Keratinocyte (primary cell): ENCODE results near the gene TRDN.

Experiments used
- CTCF ChIP-seq, 3 experiments: IDR thresholded peaks in 1 of 3; conservative IDR thresholded peaks in 1 of 3; optimal IDR thresholded peaks in 1 of 3; 2 replicates in 2 of 3; 3 replicates in 1 of 3; pipeline versions ENCODE3 to v1.5.1; 2011; ENCODE audit warnings: low read length in 3 of 3, mild to moderate bottlenecking in 3 of 3, moderate library complexity in 2 of 3, control low read depth in 1 of 3, inconsistent platforms in 1 of 3; ENCODE audit not compliant: insufficient read depth in 2 of 3; ENCODE audit errors: extremely low read depth in 1 of 3
- EZH2 ChIP-seq: IDR thresholded peaks from one replicate; pipeline ENCODE4 v1.6.1; 2012; ENCODE audit warnings: inconsistent platforms, mild to moderate bottlenecking, low read length, moderate library complexity

GRCh38 chr6:123489589-123489988, 147.2 kb downstream of the TRDN start:
- no peak for TF ChIP-seq CTCF (optimal IDR thresholded peaks at IDR 0.05 in 1 of 3, IDR thresholded peaks at IDR 0.05 in 1 of 3, conservative IDR thresholded peaks at IDR 0.05 in 1 of 3; ENCODE audit: extremely low read depth in 1 of 3, insufficient read depth in 2 of 3, low read length in 3 of 3)
- no peak for TF ChIP-seq EZH2
